HepG2 (cell line): ENCODE measurements around the gene NTMT1. TPM values are rescaled to one million over a fixed set of nuclear protein-coding genes. Genes with fewer than 3 reads are reported as not detected.

Experiments used
- CBX1 ChIP-seq: IDR thresholded peaks from one replicate; pipeline ENCODE4 v1.6.1; 2016; ENCODE audit warnings: antibody characterized with exemption, low read depth
- CCAR2 ChIP-seq: fragments of 200-400 bp; formaldehyde crosslinking; optimal IDR thresholded peaks from 2 replicates; pipeline ENCODE3; 2018; ENCODE audit warnings: low read depth, mild to moderate bottlenecking, low read length, moderate library complexity
- EED ChIP-seq: sonication (generic); formaldehyde crosslinking; IDR thresholded peaks from 2 replicates; pipeline ENCODE4 v1.5.0; 2020; ENCODE audit warnings: mild to moderate bottlenecking, missing genetic modification reagents
- ETV6 ChIP-seq: sonication (generic); formaldehyde crosslinking; conservative IDR thresholded peaks from 2 replicates; pipeline ENCODE4 v1.4.0; 2020; ENCODE audit warnings: missing genetic modification reagents
- GATAD2A ChIP-seq: IDR thresholded peaks from 2 replicates; pipeline ENCODE4 v1.6.1; 2016
- HNRNPLL ChIP-seq: fragments of 200-400 bp; formaldehyde crosslinking; IDR thresholded peaks from 2 replicates; pipeline ENCODE4 v1.6.1; 2017; ENCODE audit warnings: mild to moderate bottlenecking, low read depth, low read length; ENCODE audit not compliant: poor library complexity, severe bottlenecking
- JUN ChIP-seq: sonication (generic); formaldehyde crosslinking; IDR thresholded peaks from 2 replicates; pipeline ENCODE4 v1.4.0; 2020; ENCODE audit warnings: mild to moderate bottlenecking, missing genetic modification reagents
- LBX2 ChIP-seq: sonication (generic); formaldehyde crosslinking; IDR thresholded peaks from 2 replicates; pipeline ENCODE4 v1.5.0; 2020; ENCODE audit warnings: missing genetic modification reagents, mild to moderate bottlenecking, borderline replicate concordance
- LCORL ChIP-seq, 2 experiments: fragments of 450-650 bp in 1 of 2; sonication (generic) in 1 of 2; formaldehyde crosslinking in 1 of 2; IDR thresholded peaks; 2 replicates each; pipeline versions ENCODE4 v1.5.0 to v1.6.1; 2017 to 2020; ENCODE audit warnings: antibody characterized with exemption in 1 of 2, missing genetic modification reagents in 1 of 2
- MED1 ChIP-seq: sonication (generic); formaldehyde crosslinking; IDR thresholded peaks from 2 replicates; pipeline ENCODE4 v1.4.0; 2020; ENCODE audit warnings: missing genetic modification reagents
- NFE2L1 ChIP-seq: sonication (generic); formaldehyde crosslinking; IDR thresholded peaks from 2 replicates; pipeline ENCODE4 v1.4.0; 2020; ENCODE audit warnings: missing genetic modification reagents, mild to moderate bottlenecking, borderline replicate concordance
- RARA ChIP-seq: IDR thresholded peaks from 2 replicates; pipeline ENCODE4 v1.6.1; 2016; ENCODE audit warnings: missing genetic modification reagents, missing compliant biosample characterization
- RBM22 ChIP-seq: fragments of 200-400 bp; formaldehyde crosslinking; optimal IDR thresholded peaks from 2 replicates; pipeline ENCODE3; 2017; ENCODE audit warnings: mild to moderate bottlenecking, low read length, moderate library complexity
- RFX1 ChIP-seq: fragments of 450-650 bp; IDR thresholded peaks from 2 replicates; pipeline ENCODE4 v1.6.1; 2017
- TGIF2 ChIP-seq: IDR thresholded peaks from 2 replicates; pipeline ENCODE4 v1.6.1; 2016; ENCODE audit warnings: control low read depth, missing compliant biosample characterization
- THAP8 ChIP-seq: sonication (generic); formaldehyde crosslinking; IDR thresholded peaks from 2 replicates; pipeline ENCODE4 v1.5.1; 2020; ENCODE audit warnings: missing genetic modification reagents, mild to moderate bottlenecking, borderline replicate concordance
- YEATS4 ChIP-seq: sonication (generic); formaldehyde crosslinking; IDR thresholded peaks from 2 replicates; pipeline ENCODE4 v1.4.0; 2020; ENCODE audit warnings: missing genetic modification reagents, borderline replicate concordance
- ZNF10 ChIP-seq: sonication (generic); formaldehyde crosslinking; IDR thresholded peaks from 2 replicates; pipeline ENCODE4 v1.4.0; 2020; ENCODE audit warnings: mild to moderate bottlenecking, low read depth, missing genetic modification reagents, borderline replicate concordance
- ZNF432 ChIP-seq: sonication (generic); formaldehyde crosslinking; IDR thresholded peaks from 2 replicates; pipeline ENCODE4 v1.5.0; 2020; ENCODE audit warnings: missing genetic modification reagents, mild to moderate bottlenecking, borderline replicate concordance
- ZNF775 ChIP-seq: sonication (generic); formaldehyde crosslinking; IDR thresholded peaks from 2 replicates; pipeline ENCODE4 v1.4.0; 2020; ENCODE audit warnings: missing genetic modification reagents, mild to moderate bottlenecking, moderate library complexity, borderline replicate concordance
- ZSCAN25 ChIP-seq: sonication (generic); formaldehyde crosslinking; IDR thresholded peaks from 2 replicates; pipeline ENCODE4 v1.8.0; 2022; ENCODE audit warnings: mild to moderate bottlenecking, missing genetic modification reagents
- polyA plus RNA-seq, 8 experiments: library from polyadenylated mRNA; depleted of rRNA in 3 of 8; stranded (reverse) in 7 of 8; unstranded in 1 of 8; fragments of >200 nt; fragmentation: Illumina TruSeq in 4 of 8; extraction: Trizol in 4 of 8; gene quantifications; 2 replicates each; pipeline versions ENCODE4 v1.2.1 to v1.2.3, GENCODE V29; 2011 to 2016; ENCODE audit warnings: low read depth in 4 of 8, missing spikeins in 1 of 8, mixed read lengths in 1 of 8; ENCODE audit not compliant: insufficient read depth in 1 of 8
- total RNA-seq, 5 experiments: library from RNA; depleted of rRNA; stranded (reverse); fragments of >200 nt; fragmentation: Illumina TruSeq; extraction: Trizol; gene quantifications; 2 replicates each; pipeline ENCODE4 v1.2.3, GENCODE V29; 2016; ENCODE audit warnings: low read depth in 1 of 5
- TF ChIP-seq, protein P1 (sequence below): sonication (generic); formaldehyde crosslinking; IDR thresholded peaks from 2 replicates; pipeline ENCODE4 v1.4.0; 2020; ENCODE audit warnings: mild to moderate bottlenecking, missing genetic modification reagents, borderline replicate concordance
- TF ChIP-seq, protein P2 (sequence below): sonication (generic); formaldehyde crosslinking; IDR thresholded peaks from 2 replicates; pipeline ENCODE4 v1.8.0; 2022; ENCODE audit warnings: mild to moderate bottlenecking, missing genetic modification reagents
- TF ChIP-seq, protein P3 (sequence below): IDR thresholded peaks from 2 replicates; pipeline ENCODE4 v1.6.1; 2016; ENCODE audit warnings: missing compliant biosample characterization, missing genetic modification reagents, borderline replicate concordance

NTMT1 gene
- total and polyA plus RNA-seq, 2 of the 13 experiments (the other 11 are each of a cell fraction or from before 2014, with no cell fraction given), result 49.1 to 53.8 TPM

DNA sequence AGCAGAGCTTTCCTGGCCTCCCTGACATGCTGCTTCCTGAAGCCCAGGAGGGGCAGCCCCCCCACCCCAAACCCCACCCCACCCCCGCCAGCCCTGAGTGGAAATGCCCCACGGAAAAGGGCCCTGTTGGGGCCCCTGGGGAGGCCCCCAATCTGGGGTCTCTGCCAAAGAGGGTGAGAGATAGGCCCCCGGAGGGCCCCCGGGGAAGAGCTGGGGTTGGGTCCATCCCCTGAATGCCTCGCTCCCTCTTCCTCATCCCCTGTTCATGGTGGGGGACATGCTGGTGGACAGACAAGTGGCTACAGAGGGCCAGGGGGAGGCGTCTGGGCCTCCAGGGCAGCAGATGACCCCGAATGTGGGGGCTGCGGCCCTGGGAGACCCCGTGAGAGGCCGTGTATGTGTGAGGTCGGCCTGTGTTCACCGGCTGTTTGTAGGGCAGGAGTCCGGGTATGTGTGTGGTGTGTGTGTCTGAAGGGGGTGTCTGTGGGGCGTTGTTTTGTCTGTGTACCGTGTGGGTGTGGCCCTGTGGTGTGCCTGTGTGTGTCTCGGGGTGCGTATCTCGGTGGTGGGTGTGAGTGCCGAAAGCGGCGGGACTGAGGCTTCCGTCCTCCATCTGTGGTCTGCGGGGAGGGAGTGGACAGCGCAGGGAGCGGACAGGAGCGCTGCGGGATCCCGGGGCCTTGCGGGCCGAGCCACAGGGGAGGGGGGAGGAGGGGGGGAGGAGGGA is 16.3 kb upstream of the NTMT1 start (continued):
- no peak for TF ChIP-seq ZNF10 (CRISPR knock-in tag)
- TF ChIP-seq RFX1, result no peak
- 0 out of 2 replicates have a peak, but pooled peaks have one; percentile 24 for TF ChIP-seq MED1 (CRISPR knock-in tag)
- no peak for TF ChIP-seq ZNF775 (CRISPR knock-in tag)
- TF ChIP-seq THAP8 (CRISPR knock-in tag), result no peak
- no peak for TF ChIP-seq CBX1
- TF ChIP-seq, protein P1, sequence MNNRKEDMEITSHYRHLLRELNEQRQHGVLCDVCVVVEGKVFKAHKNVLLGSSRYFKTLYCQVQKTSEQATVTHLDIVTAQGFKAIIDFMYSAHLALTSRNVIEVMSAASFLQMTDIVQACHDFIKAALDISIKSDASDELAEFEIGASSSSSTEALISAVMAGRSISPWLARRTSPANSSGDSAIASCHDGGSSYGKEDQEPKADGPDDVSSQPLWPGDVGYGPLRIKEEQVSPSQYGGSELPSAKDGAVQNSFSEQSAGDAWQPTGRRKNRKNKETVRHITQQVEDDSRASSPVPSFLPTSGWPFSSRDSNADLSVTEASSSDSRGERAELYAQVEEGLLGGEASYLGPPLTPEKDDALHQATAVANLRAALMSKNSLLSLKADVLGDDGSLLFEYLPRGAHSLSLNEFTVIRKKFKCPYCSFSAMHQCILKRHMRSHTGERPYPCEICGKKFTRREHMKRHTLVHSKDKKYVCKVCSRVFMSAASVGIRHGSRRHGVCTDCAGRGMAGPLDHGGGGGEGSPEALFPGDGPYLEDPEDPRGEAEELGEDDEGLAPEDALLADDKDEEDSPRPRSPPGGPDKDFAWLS (CRISPR knock-in tag), result no peak
- TF ChIP-seq LBX2, result no peak
- no peak for TF ChIP-seq EED (CRISPR knock-in tag)
- 0 out of 2 replicates have a peak, but pooled peaks have one; percentile 9 for TF ChIP-seq ZSCAN25 (CRISPR knock-in tag)
- TF ChIP-seq JUN (CRISPR knock-in tag), result no peak
- no peak for TF ChIP-seq ETV6 (CRISPR knock-in tag)
- peak; percentile 66 for TF ChIP-seq HNRNPLL
- TF ChIP-seq RBM22, result no peak
- TF ChIP-seq RARA (CRISPR knock-in tag), result 0 out of 2 replicates have a peak, but pooled peaks have one; percentile 31
- no peak for TF ChIP-seq NFE2L1 (CRISPR knock-in tag)
- peak; percentile 10 for TF ChIP-seq CCAR2
- peak; percentile 16; the same call in 1 of the 2 replicates for TF ChIP-seq GATAD2A (CRISPR knock-in tag)
- no peak for TF ChIP-seq LCORL (IDR thresholded peaks at IDR 0.05)
- TF ChIP-seq LCORL (CRISPR knock-in tag; IDR thresholded peaks at IDR 0.05), result 0 out of 2 replicates have a peak, but pooled peaks have one; percentile 6
- TF ChIP-seq, protein P2, sequence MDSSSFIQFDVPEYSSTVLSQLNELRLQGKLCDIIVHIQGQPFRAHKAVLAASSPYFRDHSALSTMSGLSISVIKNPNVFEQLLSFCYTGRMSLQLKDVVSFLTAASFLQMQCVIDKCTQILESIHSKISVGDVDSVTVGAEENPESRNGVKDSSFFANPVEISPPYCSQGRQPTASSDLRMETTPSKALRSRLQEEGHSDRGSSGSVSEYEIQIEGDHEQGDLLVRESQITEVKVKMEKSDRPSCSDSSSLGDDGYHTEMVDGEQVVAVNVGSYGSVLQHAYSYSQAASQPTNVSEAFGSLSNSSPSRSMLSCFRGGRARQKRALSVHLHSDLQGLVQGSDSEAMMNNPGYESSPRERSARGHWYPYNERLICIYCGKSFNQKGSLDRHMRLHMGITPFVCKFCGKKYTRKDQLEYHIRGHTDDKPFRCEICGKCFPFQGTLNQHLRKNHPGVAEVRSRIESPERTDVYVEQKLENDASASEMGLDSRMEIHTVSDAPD (CRISPR knock-in tag), result no peak
- 0 out of 2 replicates have a peak, but pooled peaks have one; percentile 31 for TF ChIP-seq TGIF2 (CRISPR knock-in tag)
- TF ChIP-seq ZNF432 (CRISPR knock-in tag), result no peak
- TF ChIP-seq YEATS4 (CRISPR knock-in tag), result 0 out of 2 replicates have a peak, but pooled peaks have one; percentile 0
- TF ChIP-seq, protein P3, sequence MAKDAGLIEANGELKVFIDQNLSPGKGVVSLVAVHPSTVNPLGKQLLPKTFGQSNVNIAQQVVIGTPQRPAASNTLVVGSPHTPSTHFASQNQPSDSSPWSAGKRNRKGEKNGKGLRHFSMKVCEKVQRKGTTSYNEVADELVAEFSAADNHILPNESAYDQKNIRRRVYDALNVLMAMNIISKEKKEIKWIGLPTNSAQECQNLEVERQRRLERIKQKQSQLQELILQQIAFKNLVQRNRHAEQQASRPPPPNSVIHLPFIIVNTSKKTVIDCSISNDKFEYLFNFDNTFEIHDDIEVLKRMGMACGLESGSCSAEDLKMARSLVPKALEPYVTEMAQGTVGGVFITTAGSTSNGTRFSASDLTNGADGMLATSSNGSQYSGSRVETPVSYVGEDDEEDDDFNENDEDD (CRISPR knock-in tag), result no peak
